OCI-LY3 (cell line): Measurements from ENCODE around the gene DCC.

Source experiments
- H2AFZ ChIP-seq: fragments of 200-600, 300-600 bp; shearing (Covaris generic); 2 replicates; pipeline ENCODE4 v1.6.0; 2014; ENCODE audit warnings: antibody characterized with exemption, low read depth, low read length
- H3K27ac ChIP-seq: fragments of 200-600, 300-600 bp; sonication (generic); 2 replicates; pipeline ENCODE4 v1.5.1; 2014; ENCODE audit warnings: mild to moderate bottlenecking, low read length, moderate library complexity, mixed read lengths
- H3K27me3 ChIP-seq: fragments of 200-600, 300-600 bp; sonication (generic); 2 replicates; pipeline ENCODE4 v1.6.1; 2014; ENCODE audit warnings: low read depth, low read length, mixed read lengths
- H3K36me3 ChIP-seq: fragments of 200-600, 300-600 bp; sonication (generic); replicated peaks from 2 replicates; pipeline ENCODE3; 2014; ENCODE audit warnings: low read depth, low read length, mixed read lengths
- H3K4me1 ChIP-seq: fragments of 300-600, 200-600 bp; sonication (generic); 2 replicates; pipeline ENCODE4 v1.6.1; 2014; ENCODE audit warnings: low read length, mixed read lengths
- H3K4me2 ChIP-seq: fragments of 200-600, 300-600 bp; sonication (generic); 2 replicates; pipeline ENCODE4 v1.6.1; 2014; ENCODE audit warnings: low read length, mixed read lengths
- H3K4me3 ChIP-seq: fragments of 300-600, 200-600 bp; sonication (generic); 2 replicates; pipeline ENCODE4 v1.5.1; 2014; ENCODE audit warnings: antibody characterized with exemption, mild to moderate bottlenecking, low read length, moderate library complexity
- H3K79me2 ChIP-seq: fragments of 300-600, 200-600 bp; shearing (Covaris generic); 2 replicates; pipeline ENCODE4 v1.6.1; 2014; ENCODE audit warnings: mild to moderate bottlenecking, low read length, mixed read lengths
- H3K9ac ChIP-seq: fragments of 300-600, 200-600 bp; shearing (Covaris generic); 2 replicates; pipeline ENCODE4 v1.6.0; 2014; ENCODE audit warnings: mild to moderate bottlenecking, low read length, moderate library complexity
- H3K9me3 ChIP-seq: fragments of 200-600, 300-600 bp; shearing (Covaris generic); 2 replicates; pipeline ENCODE4 v1.6.1; 2014; ENCODE audit warnings: low read length, mixed read lengths; ENCODE audit not compliant: insufficient read depth
- H4K20me1 ChIP-seq: fragments of 200-600, 300-600 bp; sonication (generic); 2 replicates; pipeline ENCODE4 v1.6.1; 2016; ENCODE audit warnings: low read length, mixed read lengths; ENCODE audit not compliant: insufficient read depth
- EZH2phosphoT487 ChIP-seq: fragments of 200-600 bp; shearing (Covaris generic); IDR thresholded peaks from 2 replicates; pipeline ENCODE4 v1.6.1; 2018; ENCODE audit warnings: antibody characterized with exemption, mixed run types, low read depth
- TF ChIP-seq, protein P1 (sequence below): fragments of 200-600, 300-600 bp; sonication (generic); IDR thresholded peaks from 2 replicates; pipeline ENCODE4 v1.5.1; 2014; ENCODE audit warnings: antibody characterized with exemption, low read length, low read depth

DCC gene

DNA sequence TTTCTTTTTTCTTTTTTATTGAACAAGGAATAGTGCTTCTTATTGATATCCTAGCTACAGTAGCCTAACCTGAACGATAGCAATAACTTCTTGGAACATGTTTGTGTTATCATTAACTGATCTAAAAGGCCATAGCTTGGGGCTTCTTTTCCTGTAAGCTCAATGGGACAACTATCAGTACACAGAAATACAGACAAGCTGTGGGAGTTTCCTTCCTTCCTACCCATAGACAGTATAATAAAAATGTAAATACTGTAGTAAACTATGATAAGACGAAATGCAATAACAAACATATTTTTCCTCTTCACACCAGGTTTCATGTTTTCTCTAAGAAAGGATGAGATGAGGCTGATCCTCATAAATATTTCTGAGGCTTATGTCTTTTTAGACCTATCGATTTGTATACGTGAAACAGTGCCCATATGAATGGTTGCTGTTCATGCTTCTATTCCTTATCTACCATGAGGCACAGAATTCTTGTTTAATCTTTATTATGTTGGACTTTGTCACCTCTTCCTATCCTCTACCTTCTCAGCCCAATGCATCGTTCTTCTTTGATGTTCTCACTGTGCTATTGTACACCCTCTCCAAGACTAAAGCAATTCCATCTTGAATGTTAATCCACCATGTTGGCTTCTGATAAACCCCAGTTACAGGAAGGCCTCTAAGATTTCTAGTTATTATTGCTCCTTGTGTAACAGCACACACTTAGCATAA, 361.4 kb downstream of the DCC start:
- Histone ChIP-seq H2AFZ (no peak overlapping the region), H3K9ac (no peak overlapping the region), H4K20me1 (no peaks in the 10 kb centered on the region), H3K4me1 (no peaks in the 10 kb centered on the region), H3K79me2 (no peaks in the 10 kb centered on the region), H3K4me2 (no peak overlapping the region), H3K36me3 (no peaks in the 10 kb centered on the region), H3K9me3 (no peaks in the 10 kb centered on the region), H3K4me3 (no peak overlapping the region), H3K27ac (no peak overlapping the region), H3K27me3 (no peaks in the 10 kb centered on the region)
- TF ChIP-seq, protein P1, sequence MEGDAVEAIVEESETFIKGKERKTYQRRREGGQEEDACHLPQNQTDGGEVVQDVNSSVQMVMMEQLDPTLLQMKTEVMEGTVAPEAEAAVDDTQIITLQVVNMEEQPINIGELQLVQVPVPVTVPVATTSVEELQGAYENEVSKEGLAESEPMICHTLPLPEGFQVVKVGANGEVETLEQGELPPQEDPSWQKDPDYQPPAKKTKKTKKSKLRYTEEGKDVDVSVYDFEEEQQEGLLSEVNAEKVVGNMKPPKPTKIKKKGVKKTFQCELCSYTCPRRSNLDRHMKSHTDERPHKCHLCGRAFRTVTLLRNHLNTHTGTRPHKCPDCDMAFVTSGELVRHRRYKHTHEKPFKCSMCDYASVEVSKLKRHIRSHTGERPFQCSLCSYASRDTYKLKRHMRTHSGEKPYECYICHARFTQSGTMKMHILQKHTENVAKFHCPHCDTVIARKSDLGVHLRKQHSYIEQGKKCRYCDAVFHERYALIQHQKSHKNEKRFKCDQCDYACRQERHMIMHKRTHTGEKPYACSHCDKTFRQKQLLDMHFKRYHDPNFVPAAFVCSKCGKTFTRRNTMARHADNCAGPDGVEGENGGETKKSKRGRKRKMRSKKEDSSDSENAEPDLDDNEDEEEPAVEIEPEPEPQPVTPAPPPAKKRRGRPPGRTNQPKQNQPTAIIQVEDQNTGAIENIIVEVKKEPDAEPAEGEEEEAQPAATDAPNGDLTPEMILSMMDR, result no peak
- no peak for TF ChIP-seq EZH2phosphoT487

GRCh38 chr18:52715421-52715820, 375.4 kb downstream of the DCC start:
- Histone ChIP-seq H3K36me3 (peaks cover under 1% of the 10 kb centered on the region), H2AFZ (no peak overlapping the region), H3K9me3 (no peaks in the 10 kb centered on the region), H3K4me2 (no peak overlapping the region), H3K9ac (no peak overlapping the region), H3K27ac (no peak overlapping the region), H3K79me2 (no peaks in the 10 kb centered on the region), H3K4me3 (no peak overlapping the region), H3K4me1 (peaks cover 26% of the 10 kb centered on the region), H4K20me1 (no peaks in the 10 kb centered on the region), H3K27me3 (peaks cover 4% of the 10 kb centered on the region; the same call in 1 of the 2 replicates)
- TF ChIP-seq, protein P1, result no peak

GRCh38 chr18:52715991-52716390, 376.0 kb downstream of the DCC start:
- TF ChIP-seq, protein P1, result no peak
- no peak for TF ChIP-seq EZH2phosphoT487
- Histone ChIP-seq H2AFZ (no peak overlapping the region), H3K9ac (no peak overlapping the region), H3K36me3 (peaks cover 6% of the 10 kb centered on the region), H3K4me2 (no peak overlapping the region), H3K27me3 (peaks cover 4% of the 10 kb centered on the region; the same call in 1 of the 2 replicates), H3K9me3 (no peaks in the 10 kb centered on the region), H3K4me1 (peaks cover 28% of the 10 kb centered on the region), H3K27ac (no peak overlapping the region), H3K79me2 (no peaks in the 10 kb centered on the region), H3K4me3 (no peak overlapping the region), H4K20me1 (no peaks in the 10 kb centered on the region)

DNA sequence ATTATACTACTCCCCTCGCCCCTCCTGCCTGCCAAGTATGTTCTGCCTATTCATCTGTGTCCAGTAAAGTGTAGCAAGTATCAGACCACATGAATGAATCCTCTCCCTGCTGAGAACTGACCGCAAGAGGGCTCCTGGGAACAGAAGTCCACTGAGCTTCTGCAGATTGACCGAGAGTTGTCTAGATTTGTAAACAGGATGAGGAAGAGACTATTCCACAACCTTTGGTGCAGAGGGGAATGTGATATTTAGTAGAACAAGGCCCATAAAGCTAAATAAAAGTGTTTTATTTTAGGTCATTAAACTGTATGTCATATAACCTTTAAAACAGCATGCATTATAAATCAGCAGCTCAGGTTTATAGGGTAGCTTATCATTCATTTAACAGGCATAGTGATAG, 377.0 kb downstream of the DCC start:
- Histone ChIP-seq H4K20me1 (no peaks in the 10 kb centered on the region), H2AFZ (no peak overlapping the region), H3K4me3 (no peak overlapping the region), H3K9me3 (no peaks in the 10 kb centered on the region), H3K4me2 (peak overlapping the region; percentile 52), H3K9ac (no peak overlapping the region), H3K27ac (no peak overlapping the region), H3K36me3 (peaks cover 6% of the 10 kb centered on the region), H3K4me1 (peaks cover 28% of the 10 kb centered on the region), H3K27me3 (peaks cover 4% of the 10 kb centered on the region; the same call in 1 of the 2 replicates), H3K79me2 (no peaks in the 10 kb centered on the region)
- no peak for TF ChIP-seq EZH2phosphoT487
- TF ChIP-seq, protein P1, result peak; percentile 88
